ENCODE results near the gene OR10H2.
"Not testable (repeated sequence)": the region's sequence is repeated elsewhere in the genome, so short reads cannot be mapped to it uniquely, and the experiment has no call there.

Gene OR10H2

GRCh38 chr19:15727724-15728123, at the start of gene OR10H2:
Gene OR10H2, plus strand, starts transcription at chr19:15728024. Its CDS starts 20 bp downstream, at chr19:15728044.
- DNase-seq (ENCODE audit: low read depth) = no peak

- DNase-seq (ENCODE audit: low read depth) = no peak
These were observed 48.7 kb upstream of the OR10H2 start for GRCh38 chr19:15679089-15679488.

GRCh38 chr19:15679865-15680264, 48.0 kb upstream of the OR10H2 start:
- not testable (repeated sequence) for DNase-seq (ENCODE audit: low read depth)

- DNase-seq (ENCODE audit: low read depth) = no peak
These were observed 47.1 kb upstream of the OR10H2 start for GRCh38 chr19:15680478-15681322.

GRCh38 chr19:15683411-15683810, 44.4 kb upstream of the OR10H2 start:
- no peak for DNase-seq (ENCODE audit: low read depth)

GRCh38 chr19:15684828-15685227, 43.0 kb upstream of the OR10H2 start:
- DNase-seq (ENCODE audit: low read depth) = no peak

GRCh38 chr19:15696654-15697194, 31.1 kb upstream of the OR10H2 start:
- DNase-seq (ENCODE audit: low read depth) = no peak

GRCh38 chr19:15701757-15702533, 25.9 kb upstream of the OR10H2 start:
- no peak for DNase-seq (ENCODE audit: low read depth)

GRCh38 chr19:15702534-15702930, 25.3 kb upstream of the OR10H2 start:
- no peak for DNase-seq (ENCODE audit: low read depth)

GRCh38 chr19:15714638-15715037, 13.2 kb upstream of the OR10H2 start:
- no peak for DNase-seq (ENCODE audit: low read depth)

- no peak for DNase-seq (ENCODE audit: low read depth)
These were observed 12.2 kb upstream of the OR10H2 start for GRCh38 chr19:15715642-15716041.

- no peak for DNase-seq (ENCODE audit: low read depth)
These were observed 10.0 kb upstream of the OR10H2 start for GRCh38 chr19:15717809-15718208.

- DNase-seq (ENCODE audit: low read depth) = no peak
These were observed 6.6 kb upstream of the OR10H2 start for GRCh38 chr19:15721268-15721667.

GRCh38 chr19:15722956-15723355, 4.9 kb upstream of the OR10H2 start:
- DNase-seq (ENCODE audit: low read depth) = no peak

GRCh38 chr19:15730538-15730937, 2.7 kb downstream of the OR10H2 start:
- no peak for DNase-seq (ENCODE audit: low read depth)

- no peak for DNase-seq (ENCODE audit: low read depth)
These were observed 4.6 kb downstream of the OR10H2 start for GRCh38 chr19:15732388-15732787.

GRCh38 chr19:15733895-15734294, 6.1 kb downstream of the OR10H2 start:
- DNase-seq (ENCODE audit: low read depth) = no peak

GRCh38 chr19:15737722-15738121, 9.9 kb downstream of the OR10H2 start, which contains the start of gene OR10H3:
Gene OR10H3, plus strand, starts transcription at chr19:15737985. Its CDS starts 3,408 bp downstream, at chr19:15741393.
- DNase-seq (ENCODE audit: low read depth) = no peak

- no peak for DNase-seq (ENCODE audit: low read depth)
These were observed 13.0 kb downstream of the OR10H2 start for GRCh38 chr19:15740785-15741184.

- DNase-seq (ENCODE audit: low read depth) = no peak
These were observed 20.4 kb downstream of the OR10H2 start for GRCh38 chr19:15748239-15748638.

- no peak for DNase-seq (ENCODE audit: low read depth)
These were observed 30.6 kb downstream of the OR10H2 start for GRCh38 chr19:15758379-15758778.

GRCh38 chr19:15759962-15760565, 32.2 kb downstream of the OR10H2 start:
- no peak for DNase-seq (ENCODE audit: low read depth)
